Upper lobe of left lung (tissue), 6 donors: ENCODE data around the gene KRT13. TPM values are rescaled to one million over a fixed set of nuclear protein-coding genes. Genes with fewer than 3 reads are reported as not detected.

Source experiments
- ATAC-seq, 2 donors: fragments of 200-7000 bp; cut with Tn5 transposase; one replicate each; pipeline ENCODE4 v1.9.1; 2022; ENCODE audit warnings: mild to moderate bottlenecking in 2 of 2, moderate library complexity in 2 of 2; ENCODE audit not compliant: low FRiP score in 2 of 2
- DNase-seq, 2 donors: peaks; one replicate each; pipeline ENCODE4 v3.0.0-alpha.2; 2019 to 2020
- H3K27ac ChIP-seq, 4 donors: fragments of 200-600 bp; sonication (generic); one replicate each; pipeline ENCODE4 v1.5.1; 2016 to 2019
- H3K27me3 ChIP-seq, 4 donors: fragments of 200-600 bp; sonication (generic); one replicate each; pipeline ENCODE4 v1.5.1; 2017 to 2019
- H3K36me3 ChIP-seq, 4 donors: fragments of 200-600 bp; sonication (generic); one replicate each; pipeline ENCODE4 v1.5.1; 2016 to 2019
- H3K4me1 ChIP-seq, 4 donors: fragments of 200-600 bp; sonication (generic); one replicate each; pipeline ENCODE4 v1.5.1; 2018 to 2019
- H3K4me3 ChIP-seq, 4 donors: fragments of 200-600 bp; sonication (generic); one replicate each; pipeline ENCODE4 v1.5.1; 2017 to 2019; ENCODE audit warnings: mild to moderate bottlenecking in 2 of 4, moderate library complexity in 1 of 4
- H3K9me3 ChIP-seq, 4 donors: fragments of 200-600 bp; sonication (generic); one replicate each; pipeline ENCODE4 v1.5.1; 2018 to 2019
- CTCF ChIP-seq, 6 experiments: fragments of 450-650 bp in 4 of 6; fragments of 200-600 bp in 2 of 6; sonication (generic) in 2 of 6; IDR thresholded peaks; one replicate each; pipeline ENCODE4 v1.5.1; 2016 to 2019; ENCODE audit warnings: antibody characterized with exemption in 6 of 6
- EP300 ChIP-seq, 4 donors: sonication (generic); formaldehyde crosslinking; IDR thresholded peaks; one replicate each; pipeline ENCODE4 v1.5.1; 2017; ENCODE audit warnings: antibody characterized with exemption in 4 of 4, control low read depth in 2 of 4
- POLR2A ChIP-seq, 4 donors: fragments of 450-650 bp; IDR thresholded peaks; one replicate each; pipeline ENCODE4 v1.5.1; 2016 to 2017; ENCODE audit warnings: antibody characterized with exemption in 4 of 4, mild to moderate bottlenecking in 2 of 4
- POLR2AphosphoS5 ChIP-seq, 2 donors: sonication (generic); formaldehyde crosslinking; IDR thresholded peaks; one replicate each; pipeline ENCODE4 v1.5.1; 2017; ENCODE audit warnings: antibody characterized with exemption in 2 of 2
- WGBS, 2 donors: methylation state at CpG; one replicate each; pipeline ENCODE4 v1.1.5; 2017 to 2018; 5-methylcytosine and 5-hydroxymethylcytosine counted together
- total RNA-seq, 6 donors: library from RNA; depleted of rRNA in 4 of 6; stranded (reverse); fragments of >200 nt in 4 of 6; gene quantifications; one replicate each; pipeline versions ENCODE4 v1.1.0 to v1.2.1, GENCODE V29; 2016 to 2021
- donor health status: DM: no; HTN: no; CAD: no; lungs with moderate emphysema.
- donor health status: DM: no; HTN: yes; CAD: no; lungs with severe emphysema.

The KRT13 gene
- total RNA-seq, 6 donors from 2014 or later: 1.0 to 12.1 (median 7.2) TPM

- no peak overlapping the region for H3K27ac ChIP-seq
- 64 to 70% methylated on average over 5 of the region's 5 CpGs for WGBS, 2 donors
- no peak for DNase-seq
- TF ChIP-seq POLR2AphosphoS5 (IDR thresholded peaks at IDR 0.05): no peak
- no peak for TF ChIP-seq EP300 (IDR thresholded peaks at IDR 0.05)
- no peak for TF ChIP-seq POLR2A (IDR thresholded peaks at IDR 0.05)
- no peak for TF ChIP-seq CTCF (IDR thresholded peaks at IDR 0.05)
- H3K9me3 ChIP-seq: no peaks in the 10 kb centered on the region
- no peaks in the 10 kb centered on the region for H3K27me3 ChIP-seq
- peaks cover 15 to 19% (median 17%) of the 10 kb centered on the region in 4 donors for H3K4me1 ChIP-seq
- no peaks in the 10 kb centered on the region for H3K36me3 ChIP-seq
- ATAC-seq: no peak
- H3K4me3 ChIP-seq: no peak overlapping the region
Observed at GRCh38 chr17:41551365-41551764, 46.0 kb upstream of the KRT13 start.

GRCh38 chr17:41549596-41550039 lies 44.2 kb upstream of the KRT13 start:
- WGBS, 2 donors: 51 to 59% methylated on average over 8 of the region's 8 CpGs
- H3K27ac ChIP-seq: peak overlapping the region in 1 of 4 donors; percentile 81

GRCh38 chr17:41548844-41549595 lies 43.6 kb upstream of the KRT13 start:
- DNase-seq (peak; percentile 92 to 94), ATAC-seq (peak; percentile 91 to 95)
- Histone ChIP-seq H3K36me3 (no peaks in the 10 kb centered on the region), H3K9me3 (no peaks in the 10 kb centered on the region), H3K27me3 (no peaks in the 10 kb centered on the region), H3K4me1 (peaks cover 15 to 19% (median 17%) of the 10 kb centered on the region in 4 donors), H3K27ac (peak overlapping the region in 3 of 4 donors; percentile 15 to 81 (median 36)), H3K4me3 (peak overlapping the region in 3 of 4 donors; percentile 4 to 21 (median 8))
- 2 to 3% methylated on average over 19 to 25 of the region's 25 CpGs for WGBS, 2 donors
- TF ChIP-seq POLR2A (IDR thresholded peaks at IDR 0.05): no peak
- TF ChIP-seq CTCF (IDR thresholded peaks at IDR 0.05): peak; percentile 69 to 93 (median 90)
- TF ChIP-seq EP300 (IDR thresholded peaks at IDR 0.05): no peak
- no peak for TF ChIP-seq POLR2AphosphoS5 (IDR thresholded peaks at IDR 0.05)

More at GRCh38 chr17:41549596-41550039, 44.2 kb upstream of the KRT13 start:
- DNase-seq: peak in 1 of 2 donors; percentile 87
- ATAC-seq: no peak
- H3K4me3 ChIP-seq: no peak overlapping the region
- TF ChIP-seq POLR2AphosphoS5 (IDR thresholded peaks at IDR 0.05): peak in 1 of 2 donors; percentile 18
- no peak for TF ChIP-seq CTCF (IDR thresholded peaks at IDR 0.05)
- TF ChIP-seq EP300 (IDR thresholded peaks at IDR 0.05): peak in 1 of 4 donors; percentile 84
- TF ChIP-seq POLR2A (IDR thresholded peaks at IDR 0.05): no peak
- H3K4me1 ChIP-seq: peaks cover 15 to 19% (median 17%) of the 10 kb centered on the region in 4 donors
- no peaks in the 10 kb centered on the region for H3K9me3 ChIP-seq
- no peaks in the 10 kb centered on the region for H3K27me3 ChIP-seq
- no peaks in the 10 kb centered on the region for H3K36me3 ChIP-seq

- peak; percentile 59 to 82 for ATAC-seq
- DNase-seq: peak in 1 of 2 donors; percentile 62
- Histone ChIP-seq H3K9me3 (no peaks in the 10 kb centered on the region), H3K36me3 (no peaks in the 10 kb centered on the region), H3K27ac (peak overlapping the region in 1 of 4 donors; percentile 81), H3K27me3 (no peaks in the 10 kb centered on the region), H3K4me3 (peak overlapping the region in 3 of 4 donors; percentile 4 to 21 (median 8)), H3K4me1 (peaks cover 15 to 19% (median 17%) of the 10 kb centered on the region in 4 donors)
- 38 to 43% methylated on average over 11 to 23 of the region's 23 CpGs for WGBS, 2 donors
- peak in 1 of 6 experiments; percentile 9 for TF ChIP-seq CTCF (IDR thresholded peaks at IDR 0.05)
- no peak for TF ChIP-seq EP300 (IDR thresholded peaks at IDR 0.05)
Observed at GRCh38 chr17:41547921-41548843, 42.8 kb upstream of the KRT13 start.
